WTC11 (cell line): ENCODE results near the gene TPBGL.

ENCODE experiments used
- ATF6 ChIP-seq: sonication (generic); formaldehyde crosslinking; IDR thresholded peaks from 2 replicates; pipeline ENCODE4 v1.8.1; 2023; ENCODE audit warnings: mild to moderate bottlenecking, missing genetic modification reagents
- CTCF ChIP-seq: fragments of 200-600 bp; IDR thresholded peaks from 2 replicates; pipeline ENCODE4 v1.8.0; 2022; ENCODE audit warnings: antibody characterized with exemption
- E2F5 ChIP-seq: sonication (generic); formaldehyde crosslinking; IDR thresholded peaks from 2 replicates; pipeline ENCODE4 v1.8.1; 2022; ENCODE audit warnings: mild to moderate bottlenecking, moderate library complexity, missing genetic modification reagents
- HMGA2 ChIP-seq: fragments of 250-450 bp; sonication (Bioruptor Pico); IDR thresholded peaks from 2 replicates; pipeline ENCODE4 v1.4.0; 2021; ENCODE audit warnings: mild to moderate bottlenecking, moderate library complexity
- JUN ChIP-seq: sonication (generic); formaldehyde crosslinking; IDR thresholded peaks from 2 replicates; pipeline ENCODE4 v1.8.0; 2023; ENCODE audit warnings: mild to moderate bottlenecking, missing genetic modification reagents
- NR3C1 ChIP-seq: sonication (generic); formaldehyde crosslinking; conservative IDR thresholded peaks from 2 replicates; pipeline ENCODE4 v1.8.1; 2023; ENCODE audit warnings: low read depth, mild to moderate bottlenecking, missing genetic modification reagents
- SP1 ChIP-seq: sonication (generic); formaldehyde crosslinking; conservative IDR thresholded peaks from 2 replicates; pipeline ENCODE4 v1.8.1; 2022; ENCODE audit warnings: missing genetic modification reagents
- ZNF263 ChIP-seq: sonication (generic); formaldehyde crosslinking; IDR thresholded peaks from 2 replicates; pipeline ENCODE4 v1.8.1; 2022; ENCODE audit warnings: low read depth, mild to moderate bottlenecking, moderate library complexity, missing genetic modification reagents
- ZNF317 ChIP-seq: sonication (generic); formaldehyde crosslinking; IDR thresholded peaks from 2 replicates; pipeline ENCODE4 v1.8.1; 2023; ENCODE audit warnings: low read depth, mild to moderate bottlenecking, moderate library complexity, missing genetic modification reagents, borderline replicate concordance

DNA sequence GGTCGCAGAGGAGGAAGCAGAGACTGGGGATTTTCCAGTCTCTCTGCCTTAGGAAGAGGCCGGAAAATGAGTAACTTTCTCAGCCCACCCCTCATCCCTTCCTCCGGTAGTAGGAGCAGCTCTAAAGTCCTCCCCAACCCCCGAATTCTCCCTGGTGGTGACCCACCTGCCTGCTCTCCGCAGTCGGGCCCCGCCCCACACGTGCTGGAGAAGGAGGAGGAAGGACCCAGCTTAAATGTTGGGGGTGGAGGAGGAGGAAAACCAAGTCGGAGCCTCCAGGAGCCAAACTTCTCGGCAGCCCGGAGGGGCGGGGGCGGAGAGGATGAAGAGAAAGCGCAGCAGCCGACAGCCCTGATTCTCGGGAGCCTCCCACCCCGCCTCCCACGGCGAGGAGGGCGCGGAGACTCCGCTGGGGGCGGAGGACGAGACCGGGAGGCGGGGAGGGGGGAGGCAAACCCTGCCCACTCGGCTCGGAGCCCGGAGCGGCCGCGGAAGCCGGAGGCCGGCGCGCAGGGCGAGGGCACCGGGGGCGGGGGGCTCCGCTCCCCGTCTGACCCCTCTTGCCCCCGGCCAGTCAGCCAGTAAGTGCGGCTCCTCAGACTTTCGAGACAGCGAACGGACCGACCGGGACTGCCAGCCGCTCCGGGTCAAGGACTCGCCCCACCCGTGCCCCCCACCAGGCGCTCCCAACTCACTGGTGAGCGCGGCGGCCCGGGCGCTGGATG is at the start of gene TPBGL:
- TF ChIP-seq CTCF, result no peak
- no peak for TF ChIP-seq ATF6
- no peak for TF ChIP-seq ZNF317 (CRISPR knock-in tag)
- no peak for TF ChIP-seq NR3C1 (CRISPR knock-in tag)
- peak; percentile 77 for TF ChIP-seq ZNF263 (CRISPR knock-in tag)
- no peak for TF ChIP-seq HMGA2 (CRISPR knock-in tag)
- TF ChIP-seq JUN, result no peak
- no peak for TF ChIP-seq E2F5 (CRISPR knock-in tag)
- no peak for TF ChIP-seq SP1 (CRISPR knock-in tag)
